ENCODE results near the gene CDK8.
"Not testable (repeated sequence)": the region's sequence is repeated elsewhere in the genome, so short reads cannot be mapped to it uniquely, and the experiment has no call there.

CDK8 gene

DNA sequence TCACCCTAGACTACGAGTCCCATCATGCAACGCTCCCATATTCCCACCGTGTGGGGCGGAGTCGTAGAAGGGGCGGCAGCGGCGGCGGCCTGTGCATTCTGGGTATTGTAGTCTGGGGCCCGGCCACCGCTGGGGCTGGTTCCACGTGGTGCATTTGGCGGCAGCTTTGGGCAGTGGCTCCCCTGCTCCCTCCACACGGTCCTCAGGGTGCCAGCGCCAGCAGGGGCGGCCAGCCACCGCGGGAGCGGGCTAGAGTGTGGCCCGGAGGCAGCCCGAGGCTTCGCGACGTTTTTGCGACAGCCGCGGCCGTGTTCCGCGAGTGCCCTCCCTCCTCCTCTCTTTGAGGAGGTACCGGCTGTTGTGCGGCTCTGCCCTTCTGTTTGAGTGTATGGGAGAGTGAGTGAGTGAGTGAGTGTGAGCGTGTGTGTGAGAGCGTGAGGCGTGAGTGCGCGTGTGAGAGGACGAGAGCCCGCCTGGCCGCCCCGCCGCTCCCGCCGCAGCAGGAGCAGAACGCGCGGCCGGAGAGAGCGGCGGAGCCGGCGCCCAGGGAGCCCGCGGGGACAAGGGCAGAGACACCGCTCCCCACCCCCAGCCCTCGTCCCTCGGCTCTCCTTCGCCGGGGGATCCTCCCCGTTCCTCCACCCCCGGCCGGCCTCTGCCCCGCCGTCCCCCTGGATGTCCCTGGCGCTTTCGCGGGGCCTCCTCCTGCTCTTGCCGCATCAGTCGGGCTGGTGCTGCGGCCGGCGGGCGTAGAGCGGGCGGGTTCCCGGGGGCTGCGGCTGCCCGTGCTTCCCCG, at the start of gene CDK8:
Gene CDK8 (plus strand): TSS at position 343 of the 796 bp plus-strand sequence. CDS start 513 bp downstream, outside the sequence.
- peak; percentile 85 for DNase-seq (ENCODE audit: low read depth)

DNA sequence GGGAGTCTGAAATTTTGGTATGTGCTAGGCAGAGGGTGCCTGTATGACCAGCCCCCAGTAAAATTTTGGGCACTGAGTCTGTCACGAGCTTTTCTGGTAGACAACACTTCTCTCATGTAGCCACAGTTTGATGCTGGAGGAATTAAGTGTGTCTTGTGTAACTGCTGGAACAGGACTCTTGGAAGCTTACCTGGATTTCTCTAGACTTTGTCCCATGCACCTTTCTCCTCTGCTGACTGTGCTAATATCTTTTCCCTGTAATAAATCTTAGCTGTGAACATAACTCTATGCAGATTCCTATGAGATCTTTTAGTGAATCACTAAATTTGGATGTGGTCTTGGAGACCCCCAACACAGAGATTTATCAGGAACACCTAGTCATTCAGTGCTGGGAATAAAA, 45.6 kb upstream of the CDK8 start:
- DNase-seq (ENCODE audit: low read depth), result no peak

DNA sequence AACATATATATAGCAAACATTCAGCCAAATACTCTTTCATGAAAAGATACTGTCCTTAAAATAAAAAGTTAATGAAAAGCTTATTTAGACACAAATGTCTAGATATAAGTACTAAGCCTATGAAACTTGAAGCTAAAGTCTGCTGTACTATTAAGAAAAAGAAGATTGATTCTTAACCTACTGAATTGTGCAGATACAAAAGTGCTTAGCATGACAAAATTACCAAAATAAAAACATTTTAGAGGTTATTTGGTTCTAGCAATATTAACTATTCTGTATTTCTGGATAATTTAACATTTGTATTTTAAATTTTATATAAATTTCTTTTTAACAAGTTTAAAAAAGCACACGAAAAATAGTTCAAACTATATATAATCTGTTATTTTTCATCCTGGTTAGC, 40.6 kb upstream of the CDK8 start:
- no peak for DNase-seq (ENCODE audit: low read depth)

DNA sequence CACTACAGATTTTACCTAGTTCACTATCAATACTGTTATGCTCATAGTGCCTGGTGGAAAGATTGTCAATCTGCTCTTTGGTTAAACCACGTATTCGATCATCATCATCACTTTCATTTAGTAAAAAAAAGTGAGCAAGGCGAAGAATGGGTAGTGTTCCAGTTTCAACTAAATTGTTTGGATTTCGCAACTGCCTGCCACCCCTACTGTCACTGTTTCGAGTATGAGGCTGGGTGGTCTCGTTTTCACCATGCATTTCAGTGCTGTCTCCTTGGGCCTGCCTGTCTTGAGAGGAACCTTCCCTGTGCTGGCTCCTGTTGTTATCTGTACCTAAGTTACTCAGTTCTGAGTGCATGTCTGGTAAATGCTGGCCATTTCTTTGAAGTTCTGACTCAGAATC, 39.9 kb upstream of the CDK8 start:
- no peak for DNase-seq (ENCODE audit: low read depth)

GRCh38 chr13:26216042-26216441, 37.9 kb upstream of the CDK8 start:
- no peak for DNase-seq (ENCODE audit: low read depth)

- DNase-seq (ENCODE audit: low read depth), result no peak
Observed at GRCh38 chr13:26219726-26220125, 34.2 kb upstream of the CDK8 start.

DNA sequence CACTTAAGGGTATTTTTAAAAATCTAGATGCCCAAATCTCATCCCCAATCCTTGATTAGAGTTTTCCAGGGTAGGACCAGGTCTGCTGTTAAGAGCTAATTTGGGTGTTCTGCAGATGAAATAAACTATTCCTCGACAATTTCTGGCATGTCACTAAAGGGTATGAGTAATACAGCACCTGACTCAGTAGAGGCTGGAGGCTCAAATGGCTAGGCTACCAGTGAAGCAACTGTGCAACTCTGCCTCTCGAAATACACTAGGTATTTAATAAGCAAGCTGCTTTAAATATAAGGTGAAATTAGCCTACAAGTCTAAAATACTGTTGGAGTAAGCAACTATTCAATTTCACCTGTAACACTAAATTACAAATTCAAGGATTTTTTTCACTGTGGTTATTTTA, 33.4 kb upstream of the CDK8 start:
- DNase-seq (ENCODE audit: low read depth), result no peak

DNA sequence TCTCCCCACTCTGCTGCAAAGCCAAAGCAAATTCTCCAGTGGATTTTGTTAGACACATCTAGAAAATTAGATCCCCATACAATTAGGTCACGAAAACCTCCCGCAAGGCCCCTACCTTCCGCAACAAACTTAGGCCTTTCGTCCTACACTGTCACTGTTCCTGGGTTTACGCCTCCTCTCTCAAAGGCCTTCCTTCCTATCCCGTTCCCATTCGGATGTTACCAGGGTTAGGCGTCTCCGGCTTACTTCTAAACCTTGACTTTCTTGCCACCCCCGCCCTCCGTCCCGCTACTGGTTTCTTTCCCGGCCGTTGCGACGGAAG, 32.6 kb upstream of the CDK8 start:
- no peak for DNase-seq (ENCODE audit: low read depth)

DNA sequence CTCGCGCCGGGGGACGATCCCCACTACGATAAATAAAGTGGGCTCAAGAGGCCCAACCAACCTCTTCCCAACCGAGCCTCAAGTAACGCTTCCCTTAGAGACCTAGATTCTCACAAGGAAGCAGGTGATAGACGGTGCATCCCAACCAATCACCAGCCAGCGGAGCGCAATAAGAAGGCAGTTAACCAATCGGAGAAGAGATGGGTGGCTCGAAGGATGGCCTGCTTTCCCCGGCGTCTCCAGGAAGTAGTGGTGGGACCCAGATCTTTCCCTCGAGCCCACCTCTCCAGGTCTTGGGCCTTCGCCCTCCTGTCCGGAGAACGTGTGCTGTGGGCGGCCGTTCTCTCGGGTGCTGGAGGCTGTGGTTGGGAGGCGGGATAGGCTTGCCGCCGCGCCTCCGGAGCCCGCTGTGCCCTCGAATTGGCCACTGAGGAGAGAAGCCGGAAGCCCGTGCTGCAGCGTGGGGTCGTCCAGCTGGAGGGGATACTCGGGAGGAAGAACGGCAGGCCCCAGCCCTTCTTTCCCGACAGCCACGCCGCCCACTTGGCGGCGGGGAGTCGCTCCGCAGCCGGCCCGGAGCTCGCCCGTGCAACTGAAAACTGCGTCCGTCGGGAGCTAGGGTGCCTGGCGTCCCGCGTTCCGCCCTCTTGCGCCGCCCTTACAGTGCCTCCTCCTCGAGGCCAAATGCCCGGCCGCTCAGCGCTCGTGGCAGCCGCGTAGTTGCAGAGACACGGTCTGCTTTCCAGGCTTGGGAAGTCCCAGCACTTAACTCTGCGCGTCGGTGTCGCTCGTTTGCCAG, 32.0 kb upstream of the CDK8 start, which contains the start of gene RNF6:
Gene RNF6 (minus strand): TSS at position 594 of the 799 bp plus-strand sequence. CDS start 2,665 bp downstream, outside the sequence.
- DNase-seq (ENCODE audit: low read depth), result peak; percentile 83

GRCh38 chr13:26222520-26223046, 31.3 kb upstream of the CDK8 start:
- no peak for DNase-seq (ENCODE audit: low read depth)

DNA sequence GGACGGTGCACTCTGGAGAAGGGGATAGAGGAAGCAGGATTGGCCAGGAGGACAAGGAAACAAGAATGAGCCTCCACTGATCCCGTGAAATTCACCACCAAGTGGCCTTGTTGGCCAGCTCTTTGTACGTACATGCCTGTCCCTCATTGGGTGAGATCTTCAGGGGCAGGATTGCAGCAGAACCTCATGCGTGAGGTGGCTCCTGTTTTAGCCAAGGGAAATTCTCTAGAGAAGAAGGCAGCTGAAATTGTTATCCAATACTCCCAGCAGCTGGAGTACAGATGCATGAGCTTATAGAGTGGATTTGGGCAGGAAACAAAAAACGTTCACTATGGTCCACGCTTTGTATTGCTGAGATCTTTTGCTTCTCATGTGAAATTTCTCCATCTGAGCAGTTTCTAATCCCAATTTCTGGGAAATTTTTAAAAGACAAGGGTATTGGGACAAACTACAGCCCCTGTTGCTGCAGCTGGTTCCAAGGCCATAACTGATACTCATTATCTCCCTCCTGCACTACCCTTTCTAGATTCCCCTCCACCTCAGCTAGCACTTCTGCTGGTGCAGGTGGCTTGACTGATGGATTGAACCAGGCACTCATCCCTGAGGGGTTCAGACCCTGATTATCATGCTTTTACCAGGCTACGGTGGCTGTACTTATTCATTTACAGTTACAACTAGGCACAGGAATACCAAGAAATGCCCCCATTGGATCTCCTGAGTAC, 27.9 kb upstream of the CDK8 start:
- no peak for DNase-seq (ENCODE audit: low read depth)

- DNase-seq (ENCODE audit: low read depth), result no peak
Observed at GRCh38 chr13:26227166-26227971, 26.6 kb upstream of the CDK8 start.

DNA sequence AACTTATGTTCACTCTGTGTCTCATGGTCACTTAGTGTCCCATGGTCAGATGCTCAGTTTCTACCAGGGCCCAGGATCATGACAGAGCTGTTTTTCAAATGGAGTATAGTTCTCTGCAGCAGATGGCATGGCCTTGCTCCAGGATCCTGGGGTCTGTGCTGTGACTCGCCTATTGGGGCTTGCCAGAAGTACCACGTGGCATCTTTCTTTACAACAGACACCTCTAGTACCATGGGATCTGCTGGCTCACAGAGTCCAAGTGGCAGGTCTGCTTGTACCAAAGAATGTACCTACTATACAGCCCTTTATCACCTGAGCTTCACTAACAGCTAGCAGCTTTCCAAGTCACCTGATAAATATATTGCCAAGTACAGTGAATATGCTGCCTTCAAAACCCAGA, 25.8 kb upstream of the CDK8 start:
- DNase-seq (ENCODE audit: low read depth), result no peak

GRCh38 chr13:26229080-26229615, 24.8 kb upstream of the CDK8 start:
- DNase-seq (ENCODE audit: low read depth), result no peak

GRCh38 chr13:26230703-26231102, 23.2 kb upstream of the CDK8 start:
- DNase-seq (ENCODE audit: low read depth), result no peak

DNA sequence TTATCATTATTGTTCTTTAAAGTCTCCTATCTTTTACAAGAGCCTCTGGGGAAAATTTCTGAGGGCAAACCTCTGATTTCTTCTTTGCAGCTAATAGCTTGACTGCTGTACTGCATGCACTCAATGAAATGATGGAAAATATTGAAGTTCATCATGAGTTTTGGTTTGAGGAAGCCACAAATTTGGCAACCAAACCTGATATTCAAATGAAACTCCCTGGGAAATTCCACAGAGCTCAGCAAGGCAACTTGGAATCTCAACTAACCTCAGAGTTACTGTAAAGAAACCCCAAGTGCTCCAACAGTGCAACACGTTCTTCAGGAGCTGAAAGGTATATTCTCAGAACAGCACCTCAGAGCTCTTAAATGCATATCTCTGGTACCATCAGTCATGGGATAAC, 17.6 kb upstream of the CDK8 start:
- DNase-seq (ENCODE audit: low read depth), result no peak

- DNase-seq (ENCODE audit: low read depth), result no peak
Observed at GRCh38 chr13:26246154-26246553, 7.8 kb upstream of the CDK8 start.

GRCh38 chr13:26247011-26247410, 6.9 kb upstream of the CDK8 start:
- no peak for DNase-seq (ENCODE audit: low read depth)

DNA sequence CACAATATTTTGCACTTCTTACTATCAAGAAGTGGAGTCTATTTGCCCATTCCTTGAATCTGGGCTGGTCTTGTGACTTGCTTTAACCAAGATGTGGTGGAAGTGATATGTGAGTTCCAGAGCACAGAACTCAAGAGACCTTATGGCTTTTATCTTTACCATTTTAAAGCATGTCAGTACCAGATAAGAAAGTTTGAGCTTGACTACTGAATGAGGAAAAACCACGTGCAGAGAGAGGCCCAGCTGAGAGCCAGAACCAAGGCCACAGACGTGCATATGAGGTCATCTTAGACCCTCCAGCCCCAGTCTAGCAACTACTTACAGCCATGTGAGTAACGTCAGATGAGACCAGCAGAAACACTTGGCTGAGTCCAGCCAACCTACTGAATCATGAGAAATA, 6.3 kb upstream of the CDK8 start:
- no peak for DNase-seq (ENCODE audit: low read depth)

- DNase-seq (ENCODE audit: low read depth), result no peak
Observed at GRCh38 chr13:26249551-26249950, 4.4 kb upstream of the CDK8 start.

GRCh38 chr13:26252006-26252405, 1.9 kb upstream of the CDK8 start:
- DNase-seq (ENCODE audit: low read depth), result not testable (repeated sequence)
